HepG2 (cell line): Measurements from ENCODE around the gene LMAN2L. TPM values are rescaled to one million over a fixed set of nuclear protein-coding genes. Genes with fewer than 3 reads are reported as not detected.

Experiments used
- ATAC-seq: fragments of 200-7000 bp; cut with Tn5 transposase; 3 replicates; pipeline ENCODE4 v1.9.1; 2020; ENCODE audit warnings: mild to moderate bottlenecking, moderate library complexity
- BruUV-seq: library from RNA; stranded (reverse); fragments of 400-500 nt; replicated peaks from 2 replicates; lab custom pipeline; 2021; lab: Mats Ljungman, UMichigan
- CTCF ChIA-PET: fragments of 300-600 bp; formaldehyde crosslinking; extraction: SDS; loops from one replicate; lab custom pipeline; 2021; ENCODE audit warnings: low total read pairs, inconsistent platforms, low intra/inter-chr PET ratio; lab: Yijun Ruan, JAX
- POLR2A ChIA-PET: fragments of 350-600 bp; sonication (Branson Sonifier 250); formaldehyde crosslinking; loops from one replicate; lab custom pipeline; 2020; ENCODE audit warnings: antibody characterized with exemption, inconsistent platforms; lab: Yijun Ruan, JAX
- DNase-seq: peaks from one replicate; pipeline ENCODE4 v3.0.0-alpha.2; 2015; ENCODE audit warnings: low spot score
- FAIRE-seq: peaks from 3 replicates; lab custom pipeline; 2011; peaks lifted over from hg19 to GRCh38; lab: Jason Lieb, UNC
- H2AFZ ChIP-seq: one replicate; pipeline ENCODE4 v1.6.1; 2011; ENCODE audit warnings: low read length, inconsistent platforms
- H3K27ac ChIP-seq: fragments of 300-600 bp; 3 replicates; pipeline ENCODE4 v1.8.0; 2011; ENCODE audit warnings: mixed run types, mild to moderate bottlenecking, mixed read lengths, low read length, inconsistent platforms; ENCODE audit not compliant: insufficient read depth; ENCODE audit errors: extremely low read length
- H3K27me3 ChIP-seq, 2 experiments: fragments of 200-600 bp in 1 of 2; 2 replicates in 1 of 2; 3 replicates in 1 of 2; pipeline versions ENCODE4 v1.6.0 to v1.8.0; 2011; ENCODE audit warnings: low read length in 2 of 2, mild to moderate bottlenecking in 2 of 2, moderate library complexity in 2 of 2, inconsistent platforms in 1 of 2; ENCODE audit not compliant: insufficient read depth in 2 of 2, control insufficient read depth in 1 of 2
- H3K36me3 ChIP-seq, 2 experiments: fragments of 200-600 bp in 1 of 2; replicated peaks in 1 of 2; 2 replicates in 1 of 2; 3 replicates in 1 of 2; pipeline versions ENCODE4 v1.5.1 to v1.8.0; 2011; ENCODE audit warnings: low read length in 2 of 2, inconsistent platforms in 1 of 2; ENCODE audit not compliant: insufficient read depth in 2 of 2, control insufficient read depth in 1 of 2
- H3K4me1 ChIP-seq: 2 replicates; pipeline ENCODE4 v1.5.1; 2012; ENCODE audit warnings: low read length, inconsistent platforms; ENCODE audit not compliant: insufficient read depth
- H3K4me2 ChIP-seq: 2 replicates; pipeline ENCODE4 v1.6.0; 2011; ENCODE audit warnings: low read depth, low read length, inconsistent platforms
- H3K4me3 ChIP-seq, 3 experiments: fragments of 200-600 bp in 1 of 3; sonication (generic), shearing (Covaris generic) in 1 of 3; replicated peaks in 1 of 3; 2 replicates each; pipeline ENCODE4 v1.5.1; 2011 to 2016; ENCODE audit warnings: low read length in 3 of 3, inconsistent platforms in 2 of 3, low read depth in 2 of 3, mild to moderate bottlenecking in 2 of 3, control low read depth in 1 of 3, mixed read lengths in 1 of 3; ENCODE audit not compliant: insufficient read depth in 1 of 3
- H3K79me2 ChIP-seq: one replicate; pipeline ENCODE4 v1.6.1; 2011; ENCODE audit warnings: low read length, inconsistent platforms; ENCODE audit not compliant: insufficient read depth
- H3K9ac ChIP-seq: 2 replicates; pipeline ENCODE4 v1.6.0; 2011; ENCODE audit warnings: mild to moderate bottlenecking, low read depth, low read length, inconsistent platforms; ENCODE audit not compliant: insufficient read depth
- H3K9me3 ChIP-seq: 2 replicates; pipeline ENCODE4 v1.5.1; 2012; ENCODE audit warnings: mild to moderate bottlenecking, low read length
- H4K20me1 ChIP-seq: 2 replicates; pipeline ENCODE4 v1.6.0; 2011; ENCODE audit warnings: inconsistent platforms, mild to moderate bottlenecking, low read length, moderate library complexity; ENCODE audit not compliant: insufficient read depth
- DNMT3B ChIP-seq: conservative IDR thresholded peaks from 2 replicates; pipeline ENCODE4 v1.6.1; 2016; ENCODE audit warnings: missing biosample characterization, control low read depth
- JUN ChIP-seq: sonication (generic); formaldehyde crosslinking; IDR thresholded peaks from 2 replicates; pipeline ENCODE4 v1.4.0; 2020; ENCODE audit warnings: mild to moderate bottlenecking, missing genetic modification reagents
- RELA ChIP-seq: sonication (generic); formaldehyde crosslinking; IDR thresholded peaks from 2 replicates; pipeline ENCODE4 v1.4.0; 2020; ENCODE audit warnings: missing genetic modification reagents
- XBP1 ChIP-seq: sonication (generic); formaldehyde crosslinking; IDR thresholded peaks from 2 replicates; pipeline ENCODE4 v1.5.0; 2020; ENCODE audit warnings: missing genetic modification reagents
- ZNF441 ChIP-seq: sonication (generic); formaldehyde crosslinking; IDR thresholded peaks from 2 replicates; pipeline ENCODE4 v1.7.0; 2021; ENCODE audit warnings: missing genetic modification reagents, borderline replicate concordance
- ZNF562 ChIP-seq: sonication (generic); formaldehyde crosslinking; IDR thresholded peaks from 2 replicates; pipeline ENCODE4 v1.8.0; 2022; ENCODE audit warnings: missing genetic modification reagents, borderline replicate concordance
- ZNF747 ChIP-seq: sonication (generic); formaldehyde crosslinking; IDR thresholded peaks from 2 replicates; pipeline ENCODE4 v1.8.1; 2023; ENCODE audit warnings: missing genetic modification reagents, mild to moderate bottlenecking, borderline replicate concordance
- WGBS: methylation state at CpG from one replicate; pipeline ENCODE4 v1.1.6; 2017; ENCODE audit warnings: low lambda C conversion rate; 5-methylcytosine and 5-hydroxymethylcytosine counted together
- in situ Hi-C: cut with HindIII; loops from 2 replicates; pipeline ENCODE4 v1.10.0; 2017; ENCODE audit warnings: low pct_unique_long_range_greater_than_20kb; ENCODE audit not compliant: extremely low pct_ligation_motif_present
- intact Hi-C: fragments of 100-400 bp; cut with micrococcal nuclease; formaldehyde crosslinking; loops from one replicate; pipeline ENCODE4 v1.10.0; 2022; ENCODE audit not compliant: unreplicated experiment
- polyA plus RNA-seq, 8 experiments: library from polyadenylated mRNA; depleted of rRNA in 3 of 8; stranded (reverse) in 7 of 8; unstranded in 1 of 8; fragments of >200 nt; fragmentation: Illumina TruSeq in 4 of 8; extraction: Trizol in 4 of 8; gene quantifications; 2 replicates each; pipeline versions ENCODE4 v1.2.1 to v1.2.3, GENCODE V29; 2011 to 2016; ENCODE audit warnings: low read depth in 4 of 8, missing spikeins in 1 of 8, mixed read lengths in 1 of 8; ENCODE audit not compliant: insufficient read depth in 1 of 8
- total RNA-seq, 5 experiments: library from RNA; depleted of rRNA; stranded (reverse); fragments of >200 nt; fragmentation: Illumina TruSeq; extraction: Trizol; gene quantifications; 2 replicates each; pipeline ENCODE4 v1.2.3, GENCODE V29; 2016; ENCODE audit warnings: low read depth in 1 of 5

LMAN2L gene
- total and polyA plus RNA-seq, 2 of the 13 experiments (the other 11 are each of a cell fraction or from before 2014, with no cell fraction given) = 39.1 to 57.9 TPM

DNA sequence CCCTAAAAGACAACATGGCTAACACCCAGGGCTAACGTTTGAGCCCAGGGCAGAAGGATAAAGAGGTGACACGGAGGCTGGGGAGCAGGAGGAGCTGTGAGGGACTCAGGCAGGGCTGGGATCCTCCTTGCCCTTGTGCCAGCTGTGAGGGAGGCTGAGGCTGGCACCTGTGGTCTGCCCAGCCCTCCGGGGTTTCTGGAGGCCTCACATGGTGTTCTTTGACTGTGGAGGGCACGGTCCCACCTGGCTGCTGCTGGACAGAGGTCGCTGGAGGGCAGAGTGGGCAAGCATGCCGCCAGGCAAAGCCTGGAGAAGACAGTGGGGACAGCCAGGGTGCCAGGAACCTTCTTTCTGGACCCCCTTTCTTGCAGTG lies 49.4 kb upstream of the LMAN2L start:
- FAIRE-seq (no peak), DNase-seq (no peak)
- no peak overlapping the region for H3K9ac ChIP-seq
- no peak overlapping the region for H2AFZ ChIP-seq
- H3K4me2 ChIP-seq = no peak overlapping the region
- BruUV-seq = no TSS peak
- H3K9me3 ChIP-seq = no peaks in the 10 kb centered on the region
- in situ Hi-C loops = no loop called here
- H3K79me2 ChIP-seq = no peaks in the 10 kb centered on the region
- H3K36me3 ChIP-seq = no peaks in the 10 kb centered on the region
- POLR2A ChIA-PET = no interaction called here
- peaks cover 45% of the 10 kb centered on the region for H3K4me1 ChIP-seq
- intact Hi-C loops = no loop called here
- WGBS = 84% methylated on average over 6 of the region's 6 CpGs
- H3K4me3 ChIP-seq = no peak overlapping the region
- no peak for TF ChIP-seq ZNF441 (CRISPR knock-in tag)
- no peak for TF ChIP-seq RELA (CRISPR knock-in tag)
- no peak for TF ChIP-seq ZNF562 (CRISPR knock-in tag)
- TF ChIP-seq DNMT3B (CRISPR knock-in tag) = no peak
- TF ChIP-seq JUN (CRISPR knock-in tag) = no peak
- TF ChIP-seq, all 625 proteins: peak for 0
- CTCF ChIA-PET = no interaction called here
- Histone ChIP-seq H3K27ac (no peak overlapping the region), H3K27me3 (no peaks in the 10 kb centered on the region), H4K20me1 (no peaks in the 10 kb centered on the region)
- ATAC-seq = no peak

DNA sequence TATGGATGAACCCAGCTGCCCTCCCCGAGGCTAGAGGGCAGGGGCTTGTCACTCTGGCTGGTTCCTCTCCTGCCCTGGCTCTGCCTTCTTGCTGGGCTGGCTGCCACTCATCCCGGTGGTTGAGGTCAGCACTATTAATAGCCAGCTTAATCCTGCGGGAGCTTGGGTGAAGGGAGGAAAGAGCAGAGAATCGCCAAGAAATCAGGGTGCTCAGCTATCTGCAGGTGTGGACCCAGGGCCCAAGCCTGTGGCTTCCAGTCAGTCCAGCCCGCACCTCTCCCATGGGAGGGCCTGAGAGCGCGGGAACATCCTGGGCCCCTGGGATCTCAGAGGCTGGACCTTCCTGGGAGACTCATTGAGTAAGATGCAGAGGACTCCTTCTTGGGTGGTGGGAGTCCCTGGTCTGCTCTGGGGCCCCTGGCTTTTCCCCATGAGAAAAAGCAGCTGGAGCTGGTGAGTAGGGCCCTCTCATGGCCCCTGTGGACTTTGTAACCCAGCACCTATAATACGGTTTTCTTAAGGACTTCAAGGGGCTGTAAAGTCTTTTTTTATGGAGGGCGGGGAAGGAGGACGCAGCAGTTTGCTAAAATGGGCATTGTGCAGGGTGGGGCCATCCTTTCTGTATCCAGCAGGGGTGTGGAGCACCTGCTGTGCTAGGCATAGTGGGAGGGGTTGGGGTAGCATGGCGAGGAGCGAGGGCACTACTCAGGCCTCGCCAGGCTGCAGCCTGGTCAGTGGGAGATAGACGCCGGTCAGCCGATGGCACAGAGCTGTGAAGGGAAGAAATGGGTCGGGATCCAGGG lies 48.8 kb upstream of the LMAN2L start:
- in situ Hi-C loops = no loop called here
- no peak overlapping the region for H2AFZ ChIP-seq
- FAIRE-seq = no peak
- BruUV-seq = no TSS peak
- TF ChIP-seq ZNF747 (no peak), XBP1 (CRISPR knock-in tag) (no peak)
- TF ChIP-seq, all 625 proteins: peak for 0
- ATAC-seq (peak; percentile 48), DNase-seq (no peak)
- WGBS = 79% methylated on average over 15 of the region's 17 CpGs
- Histone ChIP-seq H4K20me1 (no peaks in the 10 kb centered on the region), H3K9ac (no peak overlapping the region), H3K27me3 (no peaks in the 10 kb centered on the region), H3K4me1 (peaks cover 42% of the 10 kb centered on the region), H3K79me2 (no peaks in the 10 kb centered on the region), H3K4me2 (no peak overlapping the region), H3K27ac (no peak overlapping the region), H3K36me3 (no peaks in the 10 kb centered on the region), H3K9me3 (no peaks in the 10 kb centered on the region), H3K4me3 (no peak overlapping the region)
- CTCF ChIA-PET = no interaction called here
- intact Hi-C loops = no loop called here
- POLR2A ChIA-PET = interaction anchor here (1.3 kb wide), 1 partner anchor 27 kb away, joined by 3 read pairs; the partner anchor contains the start of gene CNNM3
